ENCODE data around the gene FAAP100. TPM values are rescaled to one million over a fixed set of nuclear protein-coding genes. Genes with fewer than 3 reads are reported as not detected.

The FAAP100 gene
- total RNA-seq, 1 donor from 2014 or later, result 47.7 TPM

DNA sequence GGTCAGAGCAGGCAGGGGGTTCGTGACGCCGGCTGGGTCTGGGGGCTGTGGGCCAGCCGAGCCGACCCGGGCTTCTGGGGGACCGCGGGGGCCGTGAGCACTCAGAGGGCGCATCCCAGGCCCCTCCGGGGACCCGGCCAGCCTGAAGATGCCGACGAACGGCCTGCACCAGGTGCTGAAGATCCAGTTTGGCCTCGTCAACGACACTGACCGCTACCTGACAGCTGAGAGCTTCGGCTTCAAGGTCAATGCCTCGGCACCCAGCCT is 23.8 kb downstream of the FAAP100 start:
- peaks cover 13% of the 10 kb centered on the region for H3K27me3 Mint-ChIP-seq
- TF ChIP-seq, protein P1, sequence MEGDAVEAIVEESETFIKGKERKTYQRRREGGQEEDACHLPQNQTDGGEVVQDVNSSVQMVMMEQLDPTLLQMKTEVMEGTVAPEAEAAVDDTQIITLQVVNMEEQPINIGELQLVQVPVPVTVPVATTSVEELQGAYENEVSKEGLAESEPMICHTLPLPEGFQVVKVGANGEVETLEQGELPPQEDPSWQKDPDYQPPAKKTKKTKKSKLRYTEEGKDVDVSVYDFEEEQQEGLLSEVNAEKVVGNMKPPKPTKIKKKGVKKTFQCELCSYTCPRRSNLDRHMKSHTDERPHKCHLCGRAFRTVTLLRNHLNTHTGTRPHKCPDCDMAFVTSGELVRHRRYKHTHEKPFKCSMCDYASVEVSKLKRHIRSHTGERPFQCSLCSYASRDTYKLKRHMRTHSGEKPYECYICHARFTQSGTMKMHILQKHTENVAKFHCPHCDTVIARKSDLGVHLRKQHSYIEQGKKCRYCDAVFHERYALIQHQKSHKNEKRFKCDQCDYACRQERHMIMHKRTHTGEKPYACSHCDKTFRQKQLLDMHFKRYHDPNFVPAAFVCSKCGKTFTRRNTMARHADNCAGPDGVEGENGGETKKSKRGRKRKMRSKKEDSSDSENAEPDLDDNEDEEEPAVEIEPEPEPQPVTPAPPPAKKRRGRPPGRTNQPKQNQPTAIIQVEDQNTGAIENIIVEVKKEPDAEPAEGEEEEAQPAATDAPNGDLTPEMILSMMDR (IDR thresholded peaks at IDR 0.05; ENCODE audit: unreplicated experiment), result no peak
- peaks cover under 1% of the 10 kb centered on the region for H3K4me1 Mint-ChIP-seq (ENCODE audit: low read depth)
- H3K27ac Mint-ChIP-seq, result no peak overlapping the region
- no peaks in the 10 kb centered on the region for H3K9me3 Mint-ChIP-seq (ENCODE audit: low read depth)
- no peak for DNase-seq (ENCODE audit: low spot score, unreplicated experiment)
- H3K4me3 Mint-ChIP-seq (ENCODE audit: low read depth), result no peak overlapping the region
- no peaks in the 10 kb centered on the region for H3K36me3 Mint-ChIP-seq (ENCODE audit: insufficient read depth)

DNA sequence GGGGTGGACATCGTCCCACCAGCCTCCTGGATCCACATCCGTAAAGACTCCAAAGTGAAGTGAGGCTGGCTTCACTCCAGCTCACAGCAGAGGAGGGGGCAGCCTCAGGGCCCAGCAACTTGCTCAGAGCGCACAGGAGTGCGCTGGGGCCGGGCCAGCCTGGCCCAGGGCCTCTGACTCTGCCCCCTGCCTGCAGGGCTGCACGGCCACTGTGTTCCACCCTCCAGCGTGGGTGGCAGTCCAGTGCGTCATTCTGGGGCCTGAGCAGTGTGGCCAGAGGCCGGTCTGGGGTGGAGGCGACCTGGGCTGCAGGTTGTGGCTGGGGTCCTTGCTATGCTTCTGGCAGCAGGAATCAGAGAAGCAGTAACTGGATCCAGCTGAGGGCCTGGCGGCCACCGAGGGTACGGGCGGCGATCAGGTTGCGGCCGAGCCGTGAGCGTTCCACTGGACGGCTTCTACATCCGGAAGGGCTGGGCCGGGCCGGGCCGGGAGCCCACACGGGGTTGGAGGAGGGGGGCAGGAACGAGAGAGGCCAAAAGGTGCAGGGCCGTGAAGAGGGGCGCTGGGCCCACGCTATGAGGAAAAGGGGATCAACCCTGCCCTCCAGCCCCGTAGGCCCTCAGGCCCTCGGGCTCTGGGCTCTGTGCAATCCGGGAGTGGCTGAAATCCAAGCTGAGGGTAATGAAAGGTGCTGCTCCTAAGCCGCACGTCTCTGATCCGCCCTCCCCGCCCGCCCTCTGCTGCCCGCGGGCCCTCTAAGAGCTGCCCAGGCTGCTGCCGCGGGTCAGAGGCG is 24.4 kb downstream of the FAAP100 start, which contains the start of gene FSCN2:
TSS of gene FSCN2 (plus strand) at position 787 of the 793 bp plus-strand sequence. CDS start 155 bp downstream, outside the sequence.
- Mint-ChIP-seq H3K27me3 (peaks cover 11% of the 10 kb centered on the region), H3K27ac (no peak within 1 kb of the TSS), H3K4me1 (ENCODE audit: low read depth) (peaks cover 2% of the 10 kb centered on the region), H3K9me3 (ENCODE audit: low read depth) (no peaks in the 10 kb centered on the region), H3K4me3 (ENCODE audit: low read depth) (no peak within 1 kb of the TSS), H3K36me3 (ENCODE audit: insufficient read depth) (no peaks in the 10 kb centered on the region)
- DNase-seq (ENCODE audit: low spot score, unreplicated experiment), result no peak
- TF ChIP-seq, protein P1 (IDR thresholded peaks at IDR 0.05; ENCODE audit: unreplicated experiment), result no peak

DNA sequence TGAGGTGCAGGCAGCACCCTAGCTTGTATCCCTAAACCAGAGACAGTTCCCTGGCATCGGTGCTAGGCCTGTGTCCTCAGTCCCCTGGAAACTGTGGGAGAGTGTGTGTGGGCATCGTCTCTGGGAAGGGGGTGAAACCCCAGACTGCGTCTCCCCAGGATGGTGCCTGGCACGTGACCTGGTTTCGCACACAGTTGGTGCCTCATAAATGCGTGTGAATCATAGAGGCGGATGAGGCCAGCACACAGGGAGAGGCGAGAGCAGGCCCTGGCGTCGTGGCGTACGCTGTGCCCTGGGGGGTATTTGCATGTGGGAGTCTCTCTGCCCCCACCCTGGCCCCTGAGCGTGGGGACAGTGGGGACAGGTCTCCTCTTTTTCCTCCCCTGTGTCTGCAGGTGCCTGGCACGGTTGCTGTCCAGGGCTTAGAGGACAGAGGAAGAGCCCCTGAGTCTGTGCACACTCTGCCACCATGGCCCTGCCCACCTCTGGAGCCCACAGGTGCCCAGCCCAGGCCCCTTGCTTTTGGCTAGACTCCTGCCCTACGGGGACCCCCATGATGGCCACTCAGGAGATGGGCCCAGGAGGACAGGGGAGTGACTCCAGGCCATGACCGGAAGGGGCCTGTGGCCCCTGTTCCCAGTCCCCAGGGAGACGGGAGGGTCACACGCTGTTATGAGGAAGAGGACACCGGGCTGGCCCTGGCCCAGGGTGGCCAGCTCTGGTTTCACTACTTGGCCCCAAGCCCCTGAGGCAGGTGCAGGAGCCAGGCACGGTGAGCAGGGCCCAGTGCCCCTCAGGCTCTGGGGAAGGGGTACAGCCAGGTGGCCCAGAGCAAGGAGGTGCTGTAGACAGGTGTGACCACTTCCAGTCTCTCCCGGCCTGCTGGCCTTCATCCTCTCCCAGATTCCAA is 25.2 kb downstream of the FAAP100 start:
- Mint-ChIP-seq H3K9me3 (ENCODE audit: low read depth) (no peaks in the 10 kb centered on the region), H3K27ac (no peak overlapping the region), H3K27me3 (peaks cover 19% of the 10 kb centered on the region), H3K36me3 (ENCODE audit: insufficient read depth) (no peaks in the 10 kb centered on the region), H3K4me1 (ENCODE audit: low read depth) (peaks cover 2% of the 10 kb centered on the region), H3K4me3 (ENCODE audit: low read depth) (no peak overlapping the region)
- TF ChIP-seq, protein P1 (IDR thresholded peaks at IDR 0.05; ENCODE audit: unreplicated experiment), result no peak
- no peak for DNase-seq (ENCODE audit: low spot score, unreplicated experiment)

DNA sequence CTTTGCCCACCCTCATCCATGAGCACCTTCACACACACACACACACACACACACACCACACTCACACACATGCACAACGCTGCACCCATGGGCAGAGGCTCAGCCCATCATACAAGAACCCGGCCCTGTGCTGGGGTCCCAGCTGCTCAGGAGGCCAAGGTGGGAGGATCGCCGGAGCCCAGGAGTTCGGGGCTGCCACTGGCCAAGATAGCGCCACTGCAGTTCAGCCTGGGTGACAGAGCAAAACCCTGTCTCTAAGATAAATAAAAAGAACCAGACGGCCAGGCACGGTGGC is 27.3 kb downstream of the FAAP100 start:
- TF ChIP-seq, protein P1 (IDR thresholded peaks at IDR 0.05; ENCODE audit: unreplicated experiment), result no peak
- peaks cover 28% of the 10 kb centered on the region for H3K27me3 Mint-ChIP-seq
- no peak for DNase-seq (ENCODE audit: low spot score, unreplicated experiment)
- H3K4me1 Mint-ChIP-seq (ENCODE audit: low read depth), result peaks cover 7% of the 10 kb centered on the region
- H3K36me3 Mint-ChIP-seq (ENCODE audit: insufficient read depth), result no peaks in the 10 kb centered on the region
- H3K9me3 Mint-ChIP-seq (ENCODE audit: low read depth), result no peaks in the 10 kb centered on the region
- H3K4me3 Mint-ChIP-seq (ENCODE audit: low read depth), result no peak overlapping the region
- H3K27ac Mint-ChIP-seq, result peak overlapping the region; percentile 13

DNA sequence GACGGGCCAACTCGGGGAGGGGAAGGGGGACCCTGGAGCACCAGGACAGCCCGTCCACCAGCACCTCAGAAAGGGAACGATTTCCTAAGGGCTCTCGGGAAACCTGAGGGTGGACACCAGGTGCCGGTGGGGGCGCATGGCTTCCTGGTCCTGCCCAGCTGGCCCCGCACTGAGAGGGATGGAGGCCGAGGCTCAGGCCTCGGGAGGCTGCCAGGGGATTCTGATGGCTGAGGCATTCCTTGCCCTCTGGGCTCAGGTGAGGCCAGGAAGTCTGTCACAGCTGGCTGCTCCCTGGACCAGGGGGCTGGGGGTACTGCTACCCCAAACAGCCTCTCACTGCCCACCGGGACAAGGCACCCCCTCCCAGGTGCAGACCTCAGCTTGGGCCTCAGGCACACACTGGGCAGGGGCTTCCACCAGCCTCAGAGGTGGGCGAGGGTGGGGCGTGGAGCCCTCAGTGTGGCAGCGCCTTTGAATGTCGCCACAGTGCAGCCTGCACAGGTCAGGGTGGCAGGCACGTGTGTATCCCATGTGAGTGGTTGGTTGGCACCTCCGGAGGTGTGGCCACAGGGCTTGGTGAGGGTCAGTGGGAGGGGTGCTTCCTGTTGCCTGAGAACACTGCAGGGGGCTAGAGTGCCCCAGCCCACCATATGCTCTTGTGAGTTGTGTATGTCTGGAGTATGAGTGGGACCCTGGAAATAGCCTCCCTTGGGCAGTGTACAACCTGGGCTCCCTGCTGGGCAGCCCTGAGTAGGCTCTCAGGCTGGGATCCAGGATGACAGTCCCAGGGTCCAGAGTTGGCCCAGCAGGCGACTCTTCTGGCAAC is 27.9 kb downstream of the FAAP100 start:
- DNase-seq (ENCODE audit: low spot score, unreplicated experiment), result no peak
- no peak overlapping the region for H3K4me3 Mint-ChIP-seq (ENCODE audit: low read depth)
- H3K27ac Mint-ChIP-seq, result no peak overlapping the region
- H3K9me3 Mint-ChIP-seq (ENCODE audit: low read depth), result no peaks in the 10 kb centered on the region
- TF ChIP-seq, protein P1 (IDR thresholded peaks at IDR 0.05; ENCODE audit: unreplicated experiment), result no peak
- no peaks in the 10 kb centered on the region for H3K36me3 Mint-ChIP-seq (ENCODE audit: insufficient read depth)
- H3K27me3 Mint-ChIP-seq, result peaks cover 26% of the 10 kb centered on the region
- peaks cover 7% of the 10 kb centered on the region for H3K4me1 Mint-ChIP-seq (ENCODE audit: low read depth)

All from progenitor cell of endocrine pancreas (in vitro differentiated cells).